ENCODE measurements around the gene METAP2. TPM values are rescaled to one million over a fixed set of nuclear protein-coding genes. Genes with fewer than 3 reads are reported as not detected.

Gene METAP2
- total and polyA plus RNA-seq, 2 of the 8 experiments (the other 6 are each of a cell fraction or from before 2014, with no cell fraction given) = 41.3 to 114 TPM

GRCh38 chr12:95474660-95474958, 657 bp downstream of the METAP2 start:
- no peak overlapping the region for H2AFZ ChIP-seq (ENCODE audit: low read length)

More at GRCh38 chr12:95474660-95474958, 657 bp downstream of the METAP2 start:
- Histone ChIP-seq H3K4me2 (ENCODE audit: insufficient read depth in 1 of 2, low read depth in 2 of 2, low read length in 2 of 2) (peak overlapping the region; percentile 86 to 99), H2AK5ac (ENCODE audit: low read depth, low read length) (peak overlapping the region; percentile 77), H3K27ac (ENCODE audit: low read depth, low read length) (peak overlapping the region; percentile 67), H3K18ac (ENCODE audit: extremely low read depth, low read length) (0 out of 2 replicates have a peak overlapping the region, but pooled peaks have one; percentile 91), H3K4ac (replicated peaks; ENCODE audit: insufficient read length, low read depth, low read length) (no peak overlapping the region), H2BK120ac (replicated peaks; ENCODE audit: low read depth, low read length) (peak overlapping the region; percentile 3), H4K91ac (replicated peaks; ENCODE audit: insufficient read length, low read length) (peak overlapping the region; percentile 90), H2BK12ac (ENCODE audit: low read depth, low read length) (no peak overlapping the region; the same call in 1 of the 2 replicates), H2BK15ac (ENCODE audit: low read length) (no peak overlapping the region), H3K27me3 (replicated peaks in 1 of 4; ENCODE audit: control insufficient read depth in 3 of 4, extremely low read depth in 1 of 4, insufficient read depth in 3 of 4, low read length in 3 of 4) (no peaks in the 10 kb centered on the region), H3K23ac (ENCODE audit: insufficient read length) (no peak overlapping the region), H4K20me1 (replicated peaks in 1 of 2; ENCODE audit: control insufficient read depth in 1 of 2, insufficient read depth in 2 of 2, low read length in 2 of 2) (peaks cover 2 to 3% of the 10 kb centered on the region in 2 experiments), H3K4me1 (replicated peaks in 1 of 4; ENCODE audit: control insufficient read depth in 3 of 4, insufficient read depth in 4 of 4, low read length in 3 of 4) (no peaks in the 10 kb centered on the region), H3K9ac (replicated peaks in 1 of 4; ENCODE audit: extremely low read depth in 1 of 4, low read depth in 3 of 4, low read length in 3 of 4) (peak overlapping the region; percentile 83 to 98 (median 92)), H3K79me2 (ENCODE audit: control insufficient read depth in 1 of 2, insufficient read depth in 2 of 2, low read length in 2 of 2) (peaks cover 20 to 54% of the 10 kb centered on the region in 2 experiments), H3K56ac (replicated peaks; ENCODE audit: insufficient read length, low read depth, low read length) (peak overlapping the region; percentile 74), H3K4me3 (ENCODE audit: extremely low read depth in 1 of 4, insufficient read depth in 2 of 4, low read depth in 3 of 4, low read length in 4 of 4) (peak overlapping the region; percentile 90 to 98 (median 98)), H3K36me3 (ENCODE audit: control insufficient read depth in 2 of 4, insufficient read depth in 4 of 4, low read length in 3 of 4) (peaks cover 9 to 32% (median 17%) of the 10 kb centered on the region in 4 experiments; a peak in 6 of 8 replicates), H3K14ac (ENCODE audit: insufficient read length) (peak overlapping the region; percentile 87), H2BK5ac (ENCODE audit: low read depth, low read length) (no peak overlapping the region), H3K79me1 (ENCODE audit: low read depth, low read length) (peaks cover 7% of the 10 kb centered on the region; the same call in 1 of the 2 replicates), H2BK20ac (ENCODE audit: low read length) (no peak overlapping the region), H4K8ac (ENCODE audit: extremely low read depth, insufficient read depth, low read length) (peak overlapping the region; percentile 92), H3K9me3 (ENCODE audit: insufficient read depth in 2 of 2, low read depth in 1 of 2, low read length in 1 of 2) (no peaks in the 10 kb centered on the region), H3K23me2 (ENCODE audit: low read depth, low read length) (peaks cover 8% of the 10 kb centered on the region), H4K5ac (ENCODE audit: insufficient read length, low read depth, low read length) (peak overlapping the region; percentile 60)
- CTCF ChIA-PET (ENCODE audit: partially characterized antibody) = interaction anchor here (0.7 to 0.9 kb wide), 2 partner anchors 18 to 374 kb away, joined by 3 to 4 read pairs; no protein-coding TSS in a partner anchor
- WGBS, 2 experiments (ENCODE audit: extremely low coverage in 1 of 2, insufficient coverage in 1 of 2, insufficient read length in 1 of 2, insufficient replicate concordance in 2 of 2, low coverage in 1 of 2, low lambda C conversion rate in 2 of 2, missing lambda C conversion rate in 1 of 2) = 4% methylated on average over 16 of the region's 16 CpGs; no CpG with 5 or more reads in 1 of the 2 experiments
- TF ChIP-seq EP300 (IDR thresholded peaks at IDR 0.05; ENCODE audit: borderline replicate concordance in 1 of 2, low read depth in 2 of 2, low read length in 2 of 2) = no peak
- TF ChIP-seq ATF3 (IDR thresholded peaks at IDR 0.05; ENCODE audit: insufficient read depth, low read depth, low read length) = no peak
- TF ChIP-seq CHD2 (IDR thresholded peaks at IDR 0.05; ENCODE audit: low read length) = no peak
- 0 out of 4 replicates have a peak, but pooled peaks of 1 of the 2 experiments have one; percentile 13 for TF ChIP-seq HDAC2 (IDR thresholded peaks at IDR 0.05; ENCODE audit: borderline replicate concordance in 1 of 2, low read depth in 2 of 2, low read length in 2 of 2)
- POLR2A ChIA-PET (ENCODE audit: partially characterized antibody) = interaction anchor here (0.6 to 2.5 kb wide), 22 partner anchors 8 to 401 kb away, joined by 3 to 9 read pairs (median 5); partner anchors contain the start of genes NR2C1 and USP44
- no peak for DNase-seq (ENCODE audit: low read depth in 1 of 2, low spot score in 2 of 2)
- no peak for FAIRE-seq

All from H1 (cell line).